H1 (cell line): Measurements from ENCODE around the gene DEAF1. TPM values are rescaled to one million over a fixed set of nuclear protein-coding genes. Genes with fewer than 3 reads are reported as not detected.
A peak's percentile ranks its signal among the peaks of the same experiment; 100 is the strongest.

ENCODE experiments used
- CTCF ChIA-PET: fragments of 300-600 bp; sonication (Branson Sonifier 250); formaldehyde crosslinking; loops from one replicate; lab custom pipeline; 2021; ENCODE audit not compliant: partially characterized antibody; lab: Charles Lee
- POLR2A ChIA-PET: fragments of 300-600 bp; sonication (Branson Sonifier 250); formaldehyde crosslinking; loops from one replicate; lab custom pipeline; 2021; ENCODE audit warnings: inconsistent platforms; ENCODE audit not compliant: partially characterized antibody; lab: Charles Lee
- DNase-seq, 2 experiments: peaks; one replicate each; pipeline versions ENCODE4 v3.0.0 to v3.0.0-alpha.2; 2010 to 2022; ENCODE audit warnings: low spot score in 2 of 2, low read depth in 1 of 2, mixed read lengths in 1 of 2
- FAIRE-seq: peaks from 2 replicates; lab custom pipeline; 2011; peaks lifted over from hg19 to GRCh38; lab: Jason Lieb, UNC
- H2AFZ ChIP-seq: 2 replicates; pipeline ENCODE4 v1.8.1; 2012; ENCODE audit warnings: low read length, inconsistent platforms
- H2AK5ac ChIP-seq: 2 replicates; pipeline ENCODE4 v1.6.1; 2013; ENCODE audit warnings: low read depth, low read length
- H2BK120ac ChIP-seq: replicated peaks from 2 replicates; pipeline ENCODE3; 2013; ENCODE audit warnings: low read depth, low read length, inconsistent platforms
- H2BK12ac ChIP-seq: 2 replicates; pipeline ENCODE4 v1.6.1; 2013; ENCODE audit warnings: low read depth, low read length
- H2BK15ac ChIP-seq: 2 replicates; pipeline ENCODE4 v1.6.1; 2013; ENCODE audit warnings: low read length
- H2BK20ac ChIP-seq: 2 replicates; pipeline ENCODE4 v1.6.1; 2013; ENCODE audit warnings: low read length
- H2BK5ac ChIP-seq: 2 replicates; pipeline ENCODE4 v1.6.1; 2013; ENCODE audit warnings: low read depth, low read length
- H3K14ac ChIP-seq: 2 replicates; pipeline ENCODE4 v1.6.1; 2013; ENCODE audit warnings: inconsistent platforms; ENCODE audit not compliant: insufficient read length
- H3K18ac ChIP-seq: 2 replicates; pipeline ENCODE4 v1.6.1; 2013; ENCODE audit warnings: low read length; ENCODE audit errors: extremely low read depth
- H3K23ac ChIP-seq: 2 replicates; pipeline ENCODE4 v1.6.1; 2013; ENCODE audit warnings: inconsistent platforms; ENCODE audit not compliant: insufficient read length
- H3K23me2 ChIP-seq: 2 replicates; pipeline ENCODE4 v1.6.1; 2013; ENCODE audit warnings: low read depth, low read length
- H3K27ac ChIP-seq: 2 replicates; pipeline ENCODE4 v1.6.1; 2011; ENCODE audit warnings: low read depth, low read length, inconsistent platforms
- H3K27me3 ChIP-seq, 4 experiments: replicated peaks in 1 of 4; 1 replicate in 1 of 4; 2 replicates in 3 of 4; pipeline versions ENCODE4 v1.6.1 to v1.8.1; 2011 to 2013; ENCODE audit warnings: low read length in 3 of 4, mild to moderate bottlenecking in 3 of 4, inconsistent platforms in 2 of 4, mixed read lengths in 2 of 4, moderate library complexity in 1 of 4; ENCODE audit not compliant: control insufficient read depth in 3 of 4, insufficient read depth in 3 of 4; ENCODE audit errors: extremely low read depth in 1 of 4
- H3K36me3 ChIP-seq, 4 experiments: 2 replicates each; pipeline versions ENCODE4 v1.6.1 to v1.8.1; 2011 to 2013; ENCODE audit warnings: mild to moderate bottlenecking in 4 of 4, low read length in 3 of 4, moderate library complexity in 2 of 4, control low read depth in 1 of 4, inconsistent platforms in 1 of 4; ENCODE audit not compliant: insufficient read depth in 4 of 4, control insufficient read depth in 2 of 4
- H3K4ac ChIP-seq: replicated peaks from 2 replicates; pipeline ENCODE3; 2013; ENCODE audit warnings: low read length, low read depth, mixed read lengths, inconsistent platforms; ENCODE audit not compliant: insufficient read length
- H3K4me1 ChIP-seq, 4 experiments: replicated peaks in 1 of 4; 1 replicate in 1 of 4; 2 replicates in 3 of 4; pipeline versions ENCODE4 v1.6.1 to v1.8.1; 2011 to 2013; ENCODE audit warnings: low read length in 3 of 4, inconsistent platforms in 2 of 4, mixed read lengths in 1 of 4; ENCODE audit not compliant: insufficient read depth in 4 of 4, control insufficient read depth in 3 of 4
- H3K4me2 ChIP-seq, 2 experiments: 2 replicates each; pipeline versions ENCODE4 v1.6.1 to v1.8.1; 2011 to 2013; ENCODE audit warnings: low read depth in 2 of 2, low read length in 2 of 2, control low read depth in 1 of 2, inconsistent platforms in 1 of 2, mild to moderate bottlenecking in 1 of 2; ENCODE audit not compliant: insufficient read depth in 1 of 2
- H3K4me3 ChIP-seq, 4 experiments: fragments of 200-600, 300-600 bp in 1 of 4; sonication (generic), shearing (Covaris generic), sonication (Bioruptor Twin) in 1 of 4; 2 replicates each; pipeline versions ENCODE4 v1.5.1 to v1.8.1; 2011 to 2016; ENCODE audit warnings: low read length in 4 of 4, low read depth in 3 of 4, control low read depth in 2 of 4, inconsistent platforms in 2 of 4, mild to moderate bottlenecking in 2 of 4, mixed read lengths in 1 of 4, moderate library complexity in 1 of 4; ENCODE audit not compliant: insufficient read depth in 2 of 4; ENCODE audit errors: extremely low read depth in 1 of 4
- H3K56ac ChIP-seq: replicated peaks from 2 replicates; pipeline ENCODE3; 2013; ENCODE audit warnings: low read depth, mild to moderate bottlenecking, mixed read lengths, low read length, inconsistent platforms; ENCODE audit not compliant: insufficient read length
- H3K79me1 ChIP-seq: 2 replicates; pipeline ENCODE4 v1.6.1; 2013; ENCODE audit warnings: low read depth, low read length, control low read depth
- H3K79me2 ChIP-seq, 2 experiments: 2 replicates each; pipeline versions ENCODE4 v1.6.1 to v1.8.1; 2012 to 2013; ENCODE audit warnings: low read length in 2 of 2, mild to moderate bottlenecking in 2 of 2, inconsistent platforms in 1 of 2; ENCODE audit not compliant: insufficient read depth in 2 of 2, control insufficient read depth in 1 of 2
- H3K9ac ChIP-seq, 4 experiments: replicated peaks in 1 of 4; 1 replicate in 1 of 4; 2 replicates in 3 of 4; pipeline versions ENCODE4 v1.6.1 to v1.8.1; 2011 to 2013; ENCODE audit warnings: low read depth in 3 of 4, low read length in 3 of 4, control low read depth in 2 of 4, mild to moderate bottlenecking in 2 of 4, moderate library complexity in 2 of 4, inconsistent platforms in 1 of 4; ENCODE audit errors: extremely low read depth in 1 of 4
- H3K9me3 ChIP-seq, 2 experiments: 2 replicates each; pipeline versions ENCODE4 v1.6.1 to v1.8.1; 2012 to 2013; ENCODE audit warnings: mild to moderate bottlenecking in 2 of 2, moderate library complexity in 2 of 2, control low read depth in 1 of 2, inconsistent platforms in 1 of 2, low read depth in 1 of 2, low read length in 1 of 2, mixed read lengths in 1 of 2; ENCODE audit not compliant: insufficient read depth in 2 of 2
- H4K20me1 ChIP-seq, 2 experiments: replicated peaks in 1 of 2; 2 replicates each; pipeline versions ENCODE3 to v1.8.1; 2011 to 2013; ENCODE audit warnings: inconsistent platforms in 2 of 2, low read length in 2 of 2, mild to moderate bottlenecking in 1 of 2; ENCODE audit not compliant: insufficient read depth in 2 of 2, control insufficient read depth in 1 of 2
- H4K5ac ChIP-seq: 2 replicates; pipeline ENCODE4 v1.6.1; 2013; ENCODE audit warnings: low read length, low read depth, mixed read lengths, inconsistent platforms; ENCODE audit not compliant: insufficient read length
- H4K8ac ChIP-seq: 2 replicates; pipeline ENCODE4 v1.8.0; 2013; ENCODE audit warnings: mild to moderate bottlenecking, moderate library complexity, low read length, inconsistent platforms; ENCODE audit not compliant: insufficient read depth; ENCODE audit errors: extremely low read depth
- H4K91ac ChIP-seq: replicated peaks from 2 replicates; pipeline ENCODE3; 2013; ENCODE audit warnings: low read length, mixed read lengths, inconsistent platforms; ENCODE audit not compliant: insufficient read length
- CHD1 ChIP-seq: IDR thresholded peaks from 2 replicates; pipeline ENCODE4 v1.6.1; 2012; ENCODE audit warnings: low read depth, low read length, improper control_type of control experiment
- CTCF ChIP-seq, 3 experiments: IDR thresholded peaks; 1 replicate in 2 of 3; 2 replicates in 1 of 3; pipeline versions ENCODE4 v1.5.1 to v1.6.1; 2011; ENCODE audit warnings: low read length in 3 of 3, mild to moderate bottlenecking in 3 of 3, inconsistent platforms in 2 of 3, low read depth in 1 of 3, moderate library complexity in 1 of 3; ENCODE audit not compliant: insufficient read depth in 1 of 3; ENCODE audit errors: control extremely low read depth in 1 of 3
- MAX ChIP-seq: IDR thresholded peaks from 2 replicates; pipeline ENCODE4 v1.6.1; 2012; ENCODE audit warnings: inconsistent platforms
- NANOG ChIP-seq: IDR thresholded peaks from 2 replicates; pipeline ENCODE4 v1.6.1; 2011; ENCODE audit warnings: low read length, low read depth, mild to moderate bottlenecking, inconsistent platforms; ENCODE audit not compliant: insufficient read depth, poor library complexity, severe bottlenecking
- POLR2AphosphoS5 ChIP-seq: IDR thresholded peaks from 2 replicates; pipeline ENCODE4 v1.6.1; 2011; ENCODE audit warnings: low read depth, low read length
- RXRA ChIP-seq: IDR thresholded peaks from 2 replicates; pipeline ENCODE4 v1.6.1; 2011; ENCODE audit warnings: low read depth, mild to moderate bottlenecking, low read length, moderate library complexity; ENCODE audit not compliant: insufficient read depth
- SAP30 ChIP-seq: fragments of 300-600 bp; sonication (generic); IDR thresholded peaks from 2 replicates; pipeline ENCODE4 v1.7.1; 2012; ENCODE audit warnings: low read length, moderate library complexity, mild to moderate bottlenecking, inconsistent platforms; ENCODE audit not compliant: insufficient read depth, insufficient replicate concordance
- TAF1 ChIP-seq: IDR thresholded peaks from 2 replicates; pipeline ENCODE4 v1.6.1; 2011; ENCODE audit warnings: mild to moderate bottlenecking, low read depth, low read length
- WGBS, 2 experiments: shearing (Covaris generic) in 1 of 2; methylation state at CpG; one replicate each; pipeline versions ENCODE4 v1.1.6 to v1.1.7; 2013 to 2015; ENCODE audit warnings: low lambda C conversion rate in 2 of 2, mixed read lengths in 2 of 2, inconsistent platforms in 1 of 2, low coverage in 1 of 2, missing lambda C conversion rate in 1 of 2; ENCODE audit not compliant: insufficient replicate concordance in 2 of 2, insufficient coverage in 1 of 2, insufficient read length in 1 of 2; ENCODE audit errors: extremely low coverage in 1 of 2, missing lambda C conversion rate in 1 of 2; 5-methylcytosine and 5-hydroxymethylcytosine counted together
- polyA plus RNA-seq, 7 experiments: library from polyadenylated mRNA; depleted of rRNA in 3 of 7; stranded (reverse) in 5 of 7; unstranded in 2 of 7; fragments of >200 nt in 5 of 7; fragments of 200-250 nt in 2 of 7; gene quantifications; 1 replicate in 5 of 7; 2 replicates in 1 of 7; 4 replicates in 1 of 7; pipeline versions ENCODE4 v1.2.1 to v1.2.3, GENCODE V29; 2011 to 2013; ENCODE audit warnings: missing spikeins in 2 of 7, mixed read lengths in 2 of 7
- total RNA-seq: library from RNA; stranded (reverse); fragmentation: NEBNext Ultra II Directional; extraction: Animal tissue kit (Norgen Biotek cat#: 25700); gene quantifications from 2 replicates; pipeline ENCODE4 v1.2.1, GENCODE V29; 2021

Gene DEAF1
- total and polyA plus RNA-seq, 2 of the 8 experiments (the other 6 are each of a cell fraction or from before 2014, with no cell fraction given), result 47.3 to 58.4 TPM

DNA sequence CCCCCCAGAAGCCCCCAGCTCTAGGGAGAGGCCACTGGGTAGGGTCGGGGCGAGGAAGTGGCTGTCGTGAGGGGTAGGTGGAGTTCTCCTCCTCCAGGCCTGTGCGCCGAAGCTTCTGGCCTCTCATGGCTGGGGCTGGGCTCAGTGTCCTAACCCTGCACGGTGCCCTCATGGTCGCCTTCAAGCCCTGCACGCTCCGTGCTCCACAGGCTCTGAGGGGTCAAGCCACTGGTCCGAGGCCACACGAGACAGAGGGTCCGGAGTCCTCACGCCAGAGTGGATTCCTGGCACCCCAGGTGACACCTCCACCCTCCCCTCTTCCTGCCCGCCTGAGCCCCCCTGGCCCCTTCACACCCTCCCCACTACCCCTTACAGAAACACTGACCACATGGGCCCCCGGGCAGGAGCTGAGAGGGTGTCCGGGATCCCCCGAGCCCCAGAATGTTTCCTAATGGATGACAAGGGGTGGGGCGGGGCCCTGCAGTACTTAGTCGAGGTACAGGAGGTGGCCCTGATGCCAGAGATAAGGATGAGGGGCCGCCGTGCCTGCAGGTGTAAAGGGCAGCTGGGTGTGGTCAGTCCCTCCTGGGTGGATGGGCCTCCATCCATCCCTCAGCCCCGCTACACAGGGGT, 69.3 kb downstream of the DEAF1 start:
- H3K23me2 ChIP-seq, result no peaks in the 10 kb centered on the region; the same call in 1 of the 2 replicates
- no peak for DNase-seq
- peaks cover 0 to 6% (median under 1%) of the 10 kb centered on the region in 4 experiments; a peak in 2 of 7 replicates for H3K4me1 ChIP-seq
- 0 out of 4 replicates have a peak overlapping the region, but pooled peaks of 1 of the 2 experiments have one; percentile 39 for H3K4me2 ChIP-seq
- no peak overlapping the region for H3K56ac ChIP-seq
- peaks cover 3 to 14% (median 10%) of the 10 kb centered on the region in 4 experiments; a peak in 6 of 7 replicates for H3K27me3 ChIP-seq
- no peak overlapping the region for H3K14ac ChIP-seq
- H2BK120ac ChIP-seq, result no peak overlapping the region
- FAIRE-seq, result no peak
- H3K9me3 ChIP-seq, result no peaks in the 10 kb centered on the region
- ChIA-PET CTCF (interaction anchor here (0.8 kb wide), 1 partner anchor 30 kb away, joined by 3 read pairs; no protein-coding TSS in a partner anchor), POLR2A (interaction anchor here (1.6 to 2.5 kb wide), 4 partner anchors 10 to 89 kb away, joined by 5 to 8 read pairs (median 8); partner anchors contain the start of genes DRD4, IRF7 and LRRC56)
- no peak overlapping the region for H4K91ac ChIP-seq
- 87% methylated on average over 16 of the region's 22 CpGs; no CpG with 5 or more reads in 1 of the 2 experiments for WGBS, 2 experiments
- no peak overlapping the region for H4K5ac ChIP-seq
- no peak overlapping the region for H2AFZ ChIP-seq
- no peak overlapping the region for H3K4me3 ChIP-seq
- H3K79me1 ChIP-seq, result no peaks in the 10 kb centered on the region
- no peaks in the 10 kb centered on the region for H3K79me2 ChIP-seq
- no peak overlapping the region for H2BK20ac ChIP-seq
- H3K18ac ChIP-seq, result no peak overlapping the region
- H2BK5ac ChIP-seq, result no peak overlapping the region
- H3K23ac ChIP-seq, result no peak overlapping the region
- no peak overlapping the region for H3K27ac ChIP-seq
- no peak overlapping the region for H2BK15ac ChIP-seq
- no peak overlapping the region for H3K4ac ChIP-seq
- peaks cover 0 to 7% of the 10 kb centered on the region in 2 experiments for H4K20me1 ChIP-seq
- H2AK5ac ChIP-seq, result no peak overlapping the region
- no peak overlapping the region for H4K8ac ChIP-seq
- no peak overlapping the region for H3K9ac ChIP-seq
- H2BK12ac ChIP-seq, result no peak overlapping the region
- H3K36me3 ChIP-seq, result no peaks in the 10 kb centered on the region
- TF ChIP-seq MAX (no peak), CHD1 (no peak), CTCF (IDR thresholded peaks at IDR 0.05; ENCODE audit: control extremely low read depth in 1 of 3, insufficient read depth in 1 of 3, low read depth in 1 of 3, low read length in 3 of 3) (no peak), POLR2AphosphoS5 (no peak; the same call in 1 of the 2 replicates), NANOG (no peak), RXRA (no peak), SAP30 (no peak), TAF1 (no peak)
